Parathyroid adenoma (tissue), 2 donors: ENCODE results near the gene CTRB1.

ENCODE experiments used
- H2AFZ ChIP-seq: fragments of 300-600 bp; sonication (generic); one replicate; pipeline ENCODE4 v1.7.0; 2017; ENCODE audit warnings: antibody characterized with exemption, mild to moderate bottlenecking
- H3K27ac ChIP-seq: fragments of 300-600 bp; sonication (generic); one replicate; pipeline ENCODE4 v1.7.0; 2017
- H3K27me3 ChIP-seq: fragments of 300-600 bp; sonication (generic); one replicate; pipeline ENCODE4 v1.7.0; 2017; ENCODE audit warnings: low read length; ENCODE audit not compliant: control insufficient read depth, insufficient read depth
- H3K36me3 ChIP-seq: fragments of 300-600 bp; sonication (generic); one replicate; pipeline ENCODE4 v1.7.0; 2017; ENCODE audit warnings: low read length; ENCODE audit not compliant: control insufficient read depth, insufficient read depth
- H3K4me1 ChIP-seq: fragments of 300-600 bp; sonication (generic); one replicate; pipeline ENCODE4 v1.7.0; 2017; ENCODE audit warnings: control low read depth
- H3K4me2 ChIP-seq: fragments of 300-600 bp; sonication (generic); one replicate; pipeline ENCODE4 v1.7.0; 2017; ENCODE audit warnings: low read length
- H3K4me3 ChIP-seq: fragments of 300-600 bp; sonication (generic); one replicate; pipeline ENCODE4 v1.7.0; 2017; ENCODE audit warnings: low read depth, low read length
- H3K79me2 ChIP-seq: fragments of 300-600 bp; sonication (generic); one replicate; pipeline ENCODE4 v1.7.0; 2017; ENCODE audit warnings: control low read depth
- H3K9ac ChIP-seq: fragments of 300-600 bp; sonication (generic); one replicate; pipeline ENCODE4 v1.7.0; 2017; ENCODE audit warnings: mild to moderate bottlenecking
- H3K9me3 ChIP-seq: fragments of 300-600 bp; sonication (generic); one replicate; pipeline ENCODE4 v1.7.0; 2017; ENCODE audit warnings: low read length; ENCODE audit not compliant: control insufficient read depth
- CTCF ChIP-seq: fragments of 300-600 bp; sonication (generic); IDR thresholded peaks from one replicate; pipeline ENCODE4 v1.7.0; 2017; ENCODE audit warnings: antibody characterized with exemption, mild to moderate bottlenecking
- donor health status: primary hyperparathyroidism.

CTRB1 gene

GRCh38 chr16:75273054-75273925 lies 54.5 kb downstream of the CTRB1 start:
- Histone ChIP-seq H3K9ac (no peak overlapping the region), H2AFZ (no peak overlapping the region), H3K4me2 (no peak overlapping the region), H3K79me2 (no peaks in the 10 kb centered on the region), H3K36me3 (no peaks in the 10 kb centered on the region), H3K4me1 (no peaks in the 10 kb centered on the region), H3K27me3 (no peaks in the 10 kb centered on the region), H3K9me3 (no peaks in the 10 kb centered on the region), H3K4me3 (no peak overlapping the region), H3K27ac (no peak overlapping the region)
- no peak for TF ChIP-seq CTCF
